Esophagus squamous epithelium (tissue), 5 donors: ENCODE measurements around the gene ITGB6. TPM values are rescaled to one million over a fixed set of nuclear protein-coding genes. Genes with fewer than 3 reads are reported as not detected.

Experiments
- DNase-seq: peaks from one replicate; lab custom pipeline; 2025; lab: John Stamatoyannopoulos, UW
- H3K27ac ChIP-seq, 4 donors: fragments of 200-600 bp; sonication (generic); one replicate each; pipeline ENCODE4 v1.5.1; 2016 to 2019; ENCODE audit warnings: mild to moderate bottlenecking in 1 of 4
- H3K27me3 ChIP-seq, 4 donors: fragments of 200-600 bp; sonication (generic); 1 replicate in 3 of 4; 2 replicates in 1 of 4; pipeline versions ENCODE4 v1.5.1 to v1.6.0; 2017 to 2021; ENCODE audit warnings: antibody characterized with exemption in 1 of 4
- H3K36me3 ChIP-seq, 3 donors: fragments of 200-600 bp; sonication (generic); one replicate each; pipeline ENCODE4 v1.5.1; 2016 to 2019
- H3K4me1 ChIP-seq, 3 donors: fragments of 200-600 bp; sonication (generic); one replicate each; pipeline ENCODE4 v1.5.1; 2017 to 2019
- H3K4me3 ChIP-seq, 4 donors: fragments of 200-600 bp; sonication (generic); 1 replicate in 3 of 4; 2 replicates in 1 of 4; pipeline ENCODE4 v1.5.1; 2016 to 2019; ENCODE audit warnings: mild to moderate bottlenecking in 2 of 4, moderate library complexity in 1 of 4
- H3K9me3 ChIP-seq, 3 donors: fragments of 200-600 bp; sonication (generic); one replicate each; pipeline ENCODE4 v1.5.1; 2016 to 2019
- POLR2A ChIP-seq, 4 donors: fragments of 450-650 bp; IDR thresholded peaks; one replicate each; pipeline ENCODE4 v1.6.1; 2017; ENCODE audit warnings: antibody characterized with exemption in 4 of 4, mild to moderate bottlenecking in 4 of 4, moderate library complexity in 3 of 4
- WGBS, 2 donors: methylation state at CpG; one replicate each; pipeline ENCODE4 v1.1.5; 2018; 5-methylcytosine and 5-hydroxymethylcytosine counted together
- intact Hi-C: fragments of 100-400 bp; cut with DNase I; formaldehyde crosslinking; loops from one replicate; pipeline ENCODE4 v1.15.0; 2022
- total RNA-seq, 4 donors: library from RNA; depleted of rRNA; stranded (reverse); fragments of >200 nt; gene quantifications; one replicate each; pipeline ENCODE4 v1.1.0, GENCODE V29; 2016
- TF ChIP-seq, protein P1 (sequence below), 6 experiments: fragments of 450-650 bp in 4 of 6; fragments of 200-600 bp in 2 of 6; sonication (generic) in 2 of 6; IDR thresholded peaks; one replicate each; pipeline ENCODE4 v1.5.1; 2016 to 2019; ENCODE audit warnings: antibody characterized with exemption in 6 of 6, mild to moderate bottlenecking in 4 of 6, moderate library complexity in 4 of 6
- donor health status: DM: yes; HTN: yes; CAD: no.

Gene ITGB6, protein sequence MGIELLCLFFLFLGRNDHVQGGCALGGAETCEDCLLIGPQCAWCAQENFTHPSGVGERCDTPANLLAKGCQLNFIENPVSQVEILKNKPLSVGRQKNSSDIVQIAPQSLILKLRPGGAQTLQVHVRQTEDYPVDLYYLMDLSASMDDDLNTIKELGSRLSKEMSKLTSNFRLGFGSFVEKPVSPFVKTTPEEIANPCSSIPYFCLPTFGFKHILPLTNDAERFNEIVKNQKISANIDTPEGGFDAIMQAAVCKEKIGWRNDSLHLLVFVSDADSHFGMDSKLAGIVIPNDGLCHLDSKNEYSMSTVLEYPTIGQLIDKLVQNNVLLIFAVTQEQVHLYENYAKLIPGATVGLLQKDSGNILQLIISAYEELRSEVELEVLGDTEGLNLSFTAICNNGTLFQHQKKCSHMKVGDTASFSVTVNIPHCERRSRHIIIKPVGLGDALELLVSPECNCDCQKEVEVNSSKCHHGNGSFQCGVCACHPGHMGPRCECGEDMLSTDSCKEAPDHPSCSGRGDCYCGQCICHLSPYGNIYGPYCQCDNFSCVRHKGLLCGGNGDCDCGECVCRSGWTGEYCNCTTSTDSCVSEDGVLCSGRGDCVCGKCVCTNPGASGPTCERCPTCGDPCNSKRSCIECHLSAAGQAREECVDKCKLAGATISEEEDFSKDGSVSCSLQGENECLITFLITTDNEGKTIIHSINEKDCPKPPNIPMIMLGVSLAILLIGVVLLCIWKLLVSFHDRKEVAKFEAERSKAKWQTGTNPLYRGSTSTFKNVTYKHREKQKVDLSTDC
- total RNA-seq, result 10 to 100 TPM; 25.3 to 42.2 (median 33.6) TPM

DNA sequence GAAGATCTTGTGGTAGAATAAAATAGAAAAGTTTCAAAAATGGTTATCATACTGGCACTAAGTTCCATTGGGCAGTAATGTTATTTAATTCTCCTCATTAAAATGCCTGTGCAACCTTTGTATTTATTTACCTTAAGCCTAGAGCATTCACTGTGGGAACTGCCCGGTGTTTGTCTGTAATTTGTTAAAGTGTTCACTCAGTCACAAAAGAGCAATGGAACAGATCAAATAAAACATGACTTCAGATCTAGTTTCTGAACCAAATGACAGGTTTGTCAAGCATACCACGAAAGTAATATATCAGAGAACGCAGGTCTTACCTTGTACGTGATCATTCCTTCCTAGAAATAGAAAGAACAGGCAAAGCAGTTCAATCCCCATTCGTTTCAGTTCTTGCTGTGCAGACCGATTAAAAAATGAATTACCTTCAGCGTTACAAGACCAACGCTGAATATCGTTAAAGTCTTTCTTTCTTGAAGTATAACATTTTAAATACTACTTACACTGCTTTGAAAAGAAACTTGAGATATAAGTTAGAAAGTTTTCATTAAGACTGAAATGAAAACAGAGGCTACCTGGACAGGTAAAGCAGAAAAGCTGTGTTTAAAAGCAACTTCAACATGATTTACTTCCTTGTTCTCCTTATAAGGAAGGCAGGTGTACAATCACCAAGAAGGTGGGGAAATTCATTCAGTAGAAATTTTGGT is at the start of gene ITGB6:
Gene ITGB6 (minus strand): TSS at position 590 of the 707 bp plus-strand sequence. CDS start 209 bp downstream, at position 381.
- H3K4me3 ChIP-seq, result peak within 1 kb of the TSS; percentile 30 to 57 (median 47)
- TF ChIP-seq POLR2A (IDR thresholded peaks at IDR 0.05), result peak in 1 of 4 donors; percentile 18
- TF ChIP-seq, protein P1, sequence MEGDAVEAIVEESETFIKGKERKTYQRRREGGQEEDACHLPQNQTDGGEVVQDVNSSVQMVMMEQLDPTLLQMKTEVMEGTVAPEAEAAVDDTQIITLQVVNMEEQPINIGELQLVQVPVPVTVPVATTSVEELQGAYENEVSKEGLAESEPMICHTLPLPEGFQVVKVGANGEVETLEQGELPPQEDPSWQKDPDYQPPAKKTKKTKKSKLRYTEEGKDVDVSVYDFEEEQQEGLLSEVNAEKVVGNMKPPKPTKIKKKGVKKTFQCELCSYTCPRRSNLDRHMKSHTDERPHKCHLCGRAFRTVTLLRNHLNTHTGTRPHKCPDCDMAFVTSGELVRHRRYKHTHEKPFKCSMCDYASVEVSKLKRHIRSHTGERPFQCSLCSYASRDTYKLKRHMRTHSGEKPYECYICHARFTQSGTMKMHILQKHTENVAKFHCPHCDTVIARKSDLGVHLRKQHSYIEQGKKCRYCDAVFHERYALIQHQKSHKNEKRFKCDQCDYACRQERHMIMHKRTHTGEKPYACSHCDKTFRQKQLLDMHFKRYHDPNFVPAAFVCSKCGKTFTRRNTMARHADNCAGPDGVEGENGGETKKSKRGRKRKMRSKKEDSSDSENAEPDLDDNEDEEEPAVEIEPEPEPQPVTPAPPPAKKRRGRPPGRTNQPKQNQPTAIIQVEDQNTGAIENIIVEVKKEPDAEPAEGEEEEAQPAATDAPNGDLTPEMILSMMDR (IDR thresholded peaks at IDR 0.05), result no peak
- 40 to 55% methylated on average over 9 of the region's 9 CpGs for WGBS, 2 donors
- no peak for DNase-seq
- no peaks in the 10 kb centered on the region for H3K27me3 ChIP-seq
- intact Hi-C loops, result no loop called here
- no peaks in the 10 kb centered on the region for H3K9me3 ChIP-seq
- peaks cover 0 to 39% (median 2%) of the 10 kb centered on the region in 3 donors for H3K4me1 ChIP-seq
- H3K27ac ChIP-seq, result peak within 1 kb of the TSS; percentile 68 to 86 (median 77)
- H3K36me3 ChIP-seq, result peaks cover 0 to 14% (median 4%) of the 10 kb centered on the region in 3 donors

DNA sequence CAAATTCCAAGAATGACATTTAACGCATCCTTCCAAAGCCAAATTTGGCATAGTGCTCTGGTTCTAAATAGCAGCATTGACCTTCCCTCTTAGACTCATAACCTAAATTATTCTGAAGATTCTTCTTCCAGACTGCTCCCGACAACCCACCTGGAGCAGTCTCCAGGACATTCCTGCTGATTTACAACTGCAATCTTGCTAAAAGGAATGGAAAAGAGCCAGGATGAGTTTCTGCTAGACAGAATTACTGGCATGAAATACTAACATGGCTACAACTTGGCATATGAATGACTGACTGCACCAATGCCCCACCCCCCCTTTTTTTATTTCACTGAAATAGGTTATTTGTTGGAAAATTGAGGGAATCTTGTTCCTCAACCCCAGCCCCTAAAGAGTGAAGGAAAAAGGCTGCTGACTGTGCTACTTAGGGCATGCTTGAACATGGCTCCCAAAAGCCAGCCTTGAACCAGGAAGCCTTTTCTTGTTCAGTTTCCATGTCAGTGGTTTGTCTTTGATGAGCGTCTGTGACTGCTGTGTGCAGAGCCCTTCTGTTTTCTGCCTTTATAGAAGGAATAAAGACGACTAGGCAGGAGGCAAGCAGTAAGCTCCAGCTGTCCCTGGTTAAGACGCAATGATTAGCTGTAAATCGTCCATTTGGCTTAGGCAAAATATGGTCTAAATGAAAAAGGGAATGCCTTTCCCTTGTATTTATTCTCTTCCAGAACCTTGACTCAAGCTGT is 47.4 kb upstream of the ITGB6 start:
- H3K4me3 ChIP-seq, result no peak overlapping the region
- intact Hi-C loops, result no loop called here
- TF ChIP-seq, protein P1 (IDR thresholded peaks at IDR 0.05), result no peak
- no peak for TF ChIP-seq POLR2A (IDR thresholded peaks at IDR 0.05)

DNA sequence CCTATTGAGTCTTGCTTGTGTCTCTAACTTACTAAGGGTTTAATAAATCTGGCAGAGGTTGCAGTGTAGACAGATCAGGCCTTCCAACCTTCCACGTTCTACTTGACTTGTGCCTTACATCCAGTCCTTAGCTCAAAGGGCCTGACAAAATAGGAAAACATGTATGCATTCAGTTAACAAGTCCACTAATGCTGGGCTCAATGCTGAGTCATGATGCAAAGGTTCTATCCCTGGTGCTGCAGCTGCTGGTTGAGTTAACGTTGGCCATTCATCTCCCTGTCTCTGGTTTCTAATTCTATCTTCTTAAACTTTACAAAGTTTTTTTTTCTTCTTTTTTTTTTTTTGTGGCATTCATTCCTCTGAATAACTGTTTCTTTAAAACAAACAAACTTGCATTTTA is 46.3 kb upstream of the ITGB6 start:
- Histone ChIP-seq H3K4me3 (no peak overlapping the region), H3K36me3 (no peaks in the 10 kb centered on the region), H3K4me1 (peaks cover 7 to 27% (median 17%) of the 10 kb centered on the region in 3 donors), H3K9me3 (no peaks in the 10 kb centered on the region), H3K27me3 (no peaks in the 10 kb centered on the region), H3K27ac (no peak overlapping the region)
- WGBS, 2 donors, result 80 to 93% methylated on average over 2 of the region's 2 CpGs
- DNase-seq, result no peak
- intact Hi-C loops, result no loop called here
- TF ChIP-seq, protein P1 (IDR thresholded peaks at IDR 0.05), result no peak
- no peak for TF ChIP-seq POLR2A (IDR thresholded peaks at IDR 0.05)

More for the DNA sequence above, 47.4 kb upstream of the ITGB6 start:
- peaks cover 1 to 26% (median 6%) of the 10 kb centered on the region in 3 donors for H3K4me1 ChIP-seq
- no peak for DNase-seq
- H3K27ac ChIP-seq, result no peak overlapping the region
- WGBS, 2 donors, result 56 to 64% methylated on average over 6 of the region's 6 CpGs
- H3K27me3 ChIP-seq, result no peaks in the 10 kb centered on the region
- H3K36me3 ChIP-seq, result no peaks in the 10 kb centered on the region
- no peaks in the 10 kb centered on the region for H3K9me3 ChIP-seq

DNA sequence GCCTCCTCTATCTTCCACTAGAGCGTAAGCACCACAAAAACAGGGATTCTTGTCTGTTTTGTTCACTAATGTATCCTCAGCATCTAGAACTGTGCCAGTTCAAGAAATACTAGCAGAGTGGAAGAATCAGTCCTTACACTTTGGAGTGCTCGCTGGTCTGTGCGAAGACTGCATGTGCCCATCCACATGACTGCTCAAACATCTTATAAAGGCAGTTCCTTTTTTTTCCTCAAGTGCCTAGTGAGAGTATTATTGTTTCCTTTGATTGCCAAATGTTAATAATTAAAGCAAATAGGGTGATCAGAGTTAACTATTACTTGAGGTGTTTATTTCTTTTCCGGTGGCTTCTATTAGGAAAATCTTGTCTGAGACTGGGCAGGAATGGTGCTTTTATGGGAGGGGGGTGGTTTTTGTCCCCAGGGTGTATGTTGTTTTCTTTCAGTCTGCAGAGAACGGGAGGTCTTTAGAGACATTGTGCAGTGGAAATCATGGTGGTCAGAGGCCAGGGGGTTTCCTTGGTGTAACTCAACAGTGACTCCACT is 45.6 kb upstream of the ITGB6 start:
- Histone ChIP-seq H3K36me3 (no peaks in the 10 kb centered on the region), H3K27me3 (no peaks in the 10 kb centered on the region), H3K9me3 (no peaks in the 10 kb centered on the region), H3K27ac (no peak overlapping the region), H3K4me3 (no peak overlapping the region), H3K4me1 (peaks cover 7 to 34% (median 22%) of the 10 kb centered on the region in 3 donors)
- DNase-seq, result no peak
- 91 to 93% methylated on average over 5 of the region's 5 CpGs for WGBS, 2 donors
- intact Hi-C loops, result no loop called here
- no peak for TF ChIP-seq POLR2A (IDR thresholded peaks at IDR 0.05)
- TF ChIP-seq, protein P1 (IDR thresholded peaks at IDR 0.05), result no peak
